Suprapubic skin (tissue), 4 donors: Measurements from ENCODE around the gene IFNA21. TPM values are rescaled to one million over a fixed set of nuclear protein-coding genes. Genes with fewer than 3 reads are reported as not detected.
"Not testable (repeated sequence)": the region's sequence is repeated elsewhere in the genome, so short reads cannot be mapped to it uniquely, and the experiment has no call there.

Experiments
- DNase-seq, 2 donors: peaks; one replicate each; pipeline ENCODE4 v3.0.0-alpha.2; 2019; ENCODE audit warnings: low spot score in 2 of 2
- H3K27ac ChIP-seq: fragments of 200-600 bp; sonication (generic); one replicate; pipeline ENCODE4 v1.5.1; 2019
- H3K27me3 ChIP-seq: fragments of 200-600 bp; sonication (generic); one replicate; pipeline ENCODE4 v1.5.1; 2019
- H3K36me3 ChIP-seq: fragments of 200-600 bp; sonication (generic); one replicate; pipeline ENCODE4 v1.5.1; 2019
- H3K4me1 ChIP-seq: fragments of 200-600 bp; sonication (generic); one replicate; pipeline ENCODE4 v1.5.1; 2019
- H3K4me3 ChIP-seq: fragments of 200-600 bp; sonication (generic); one replicate; pipeline ENCODE4 v1.5.1; 2019; ENCODE audit warnings: mild to moderate bottlenecking
- H3K9me3 ChIP-seq: fragments of 200-600 bp; sonication (generic); one replicate; pipeline ENCODE4 v1.5.1; 2019
- CTCF ChIP-seq, 2 donors: fragments of 200-600 bp in 1 of 2; fragments of 450-650 bp in 1 of 2; sonication (generic) in 1 of 2; IDR thresholded peaks; one replicate each; pipeline ENCODE4 v1.5.1; 2016 to 2019; ENCODE audit warnings: antibody characterized with exemption in 2 of 2, mild to moderate bottlenecking in 1 of 2, moderate library complexity in 1 of 2
- EP300 ChIP-seq: sonication (generic); formaldehyde crosslinking; IDR thresholded peaks from one replicate; pipeline ENCODE4 v1.6.1; 2017; ENCODE audit warnings: antibody characterized with exemption
- POLR2A ChIP-seq, 2 donors: fragments of 450-650 bp; IDR thresholded peaks; one replicate each; pipeline ENCODE4 v1.6.1; 2017; ENCODE audit warnings: antibody characterized with exemption in 2 of 2, mild to moderate bottlenecking in 2 of 2, moderate library complexity in 2 of 2
- POLR2AphosphoS5 ChIP-seq, 3 donors: sonication (generic); formaldehyde crosslinking; IDR thresholded peaks; one replicate each; pipeline ENCODE4 v1.6.1; 2017; ENCODE audit warnings: antibody characterized with exemption in 3 of 3
- WGBS: methylation state at CpG from one replicate; pipeline ENCODE4 v1.1.5; 2018; 5-methylcytosine and 5-hydroxymethylcytosine counted together
- total RNA-seq, 4 donors: library from RNA; depleted of rRNA; stranded (reverse); fragments of >200 nt; gene quantifications; one replicate each; pipeline ENCODE4 v1.1.0, GENCODE V29; 2016

IFNA21 gene
- total RNA-seq, 4 donors from 2014 or later: not detected

GRCh38 chr9:21144603-21145002, 21.9 kb downstream of the IFNA21 start:
- Histone ChIP-seq H3K4me1 (no peaks in the 10 kb centered on the region), H3K9me3 (no peaks in the 10 kb centered on the region), H3K4me3 (no peak overlapping the region), H3K27ac (no peak overlapping the region), H3K27me3 (no peaks in the 10 kb centered on the region), H3K36me3 (no peaks in the 10 kb centered on the region)
- no peak for TF ChIP-seq POLR2A (IDR thresholded peaks at IDR 0.05)
- TF ChIP-seq POLR2AphosphoS5 (IDR thresholded peaks at IDR 0.05): no peak
- TF ChIP-seq EP300: no peak
- no peak for TF ChIP-seq CTCF (IDR thresholded peaks at IDR 0.05)
- DNase-seq: no peak
- WGBS: 67% methylated on average over 1 of the region's 1 CpG

- Histone ChIP-seq H3K4me1 (no peaks in the 10 kb centered on the region), H3K27me3 (no peaks in the 10 kb centered on the region), H3K4me3 (no peak within 1 kb of the TSS), H3K36me3 (no peaks in the 10 kb centered on the region), H3K27ac (no peak within 1 kb of the TSS), H3K9me3 (no peaks in the 10 kb centered on the region)
- TF ChIP-seq POLR2AphosphoS5 (IDR thresholded peaks at IDR 0.05) (no peak), POLR2A (IDR thresholded peaks at IDR 0.05) (no peak), CTCF (IDR thresholded peaks at IDR 0.05) (no peak), EP300 (no peak)
- DNase-seq: no peak
- 39% methylated on average over 1 of the region's 1 CpG for WGBS
Measured at GRCh38 chr9:21141427-21141882, 25.0 kb downstream of the IFNA21 start, which contains the start of gene IFNW1. TSS of gene IFNW1 (minus strand) at chr9:21141832. CDS start at chr9:21141570, 262 bp downstream.

GRCh38 chr9:21137020-21137419, 29.4 kb downstream of the IFNA21 start:
- H3K27ac ChIP-seq: no peak overlapping the region
- H3K36me3 ChIP-seq: no peaks in the 10 kb centered on the region
- H3K9me3 ChIP-seq: no peaks in the 10 kb centered on the region
- H3K27me3 ChIP-seq: no peaks in the 10 kb centered on the region
- TF ChIP-seq POLR2AphosphoS5 (IDR thresholded peaks at IDR 0.05) (no peak), CTCF (IDR thresholded peaks at IDR 0.05) (no peak), EP300 (no peak), POLR2A (IDR thresholded peaks at IDR 0.05) (no peak)
- no peak overlapping the region for H3K4me3 ChIP-seq
- H3K4me1 ChIP-seq: no peaks in the 10 kb centered on the region
- DNase-seq: no peak
- 51% methylated on average over 1 of the region's 1 CpG for WGBS

- WGBS: 79% methylated on average over 3 of the region's 3 CpGs
- H3K27me3 ChIP-seq: no peaks in the 10 kb centered on the region
- no peaks in the 10 kb centered on the region for H3K4me1 ChIP-seq
- no peak for TF ChIP-seq POLR2A (IDR thresholded peaks at IDR 0.05)
- no peak for TF ChIP-seq POLR2AphosphoS5 (IDR thresholded peaks at IDR 0.05)
- DNase-seq: no peak
- no peak overlapping the region for H3K27ac ChIP-seq
- no peaks in the 10 kb centered on the region for H3K9me3 ChIP-seq
- no peaks in the 10 kb centered on the region for H3K36me3 ChIP-seq
- H3K4me3 ChIP-seq: no peak overlapping the region
Measured at GRCh38 chr9:21135736-21136135, 30.7 kb downstream of the IFNA21 start.

- not testable (repeated sequence) for H3K36me3 ChIP-seq, H3K9me3 ChIP-seq, H3K27ac ChIP-seq, DNase-seq, H3K4me1 ChIP-seq, H3K27me3 ChIP-seq, H3K4me3 ChIP-seq
Measured at GRCh38 chr9:21128186-21128585, 38.3 kb downstream of the IFNA21 start.

- no peak for TF ChIP-seq CTCF (IDR thresholded peaks at IDR 0.05)
- no peak for TF ChIP-seq EP300
- no peak for TF ChIP-seq POLR2AphosphoS5 (IDR thresholded peaks at IDR 0.05)
- no peak for TF ChIP-seq POLR2A (IDR thresholded peaks at IDR 0.05)
- Histone ChIP-seq H3K4me3 (no peak overlapping the region), H3K27me3 (no peaks in the 10 kb centered on the region), H3K27ac (no peak overlapping the region), H3K4me1 (no peaks in the 10 kb centered on the region), H3K9me3 (no peaks in the 10 kb centered on the region), H3K36me3 (no peaks in the 10 kb centered on the region)
- WGBS: 94% methylated on average over 4 of the region's 4 CpGs
- no peak for DNase-seq
Measured at GRCh38 chr9:21121595-21122251, 44.7 kb downstream of the IFNA21 start.
